IMR-90 (cell line): ENCODE results near the gene CELA1. TPM values are rescaled to one million over a fixed set of nuclear protein-coding genes. Genes with fewer than 3 reads are reported as not detected.
A peak's percentile ranks its signal among the peaks of the same experiment; 100 is the strongest.

Experiments
- ATAC-seq: fragments of 200-7000 bp; cut with Tn5 transposase; 2 replicates; pipeline ENCODE4 v1.9.1; 2020; ENCODE audit warnings: low read depth, mild to moderate bottlenecking, moderate library complexity
- BruUV-seq: library from RNA; stranded (reverse); fragments of 400-500 nt; replicated peaks from 2 replicates; lab custom pipeline; 2021; lab: Mats Ljungman, UMichigan
- CTCF ChIA-PET: fragments of 300-600 bp; formaldehyde crosslinking; extraction: SDS; loops from one replicate; lab custom pipeline; 2021; ENCODE audit warnings: antibody characterized with exemption; lab: Yijun Ruan, JAX
- POLR2A ChIA-PET: fragments of 300-600 bp; sonication (Branson Sonifier 250); formaldehyde crosslinking; loops from one replicate; lab custom pipeline; 2022; ENCODE audit warnings: antibody characterized with exemption; ENCODE audit not compliant: unreplicated experiment; lab: Charles Lee
- DNase-seq: peaks from one replicate; pipeline ENCODE4 v3.0.0; 2013
- H2AFZ ChIP-seq: replicated peaks from 2 replicates; pipeline ENCODE3; 2013; ENCODE audit warnings: low read length, mild to moderate bottlenecking; ENCODE audit not compliant: poor library complexity
- H2AK5ac ChIP-seq: 2 replicates; pipeline ENCODE4 v1.6.1; 2013; ENCODE audit warnings: low read depth, low read length, inconsistent platforms
- H2AK9ac ChIP-seq: replicated peaks from 2 replicates; pipeline ENCODE3; 2013; ENCODE audit warnings: mild to moderate bottlenecking, low read depth, low read length, moderate library complexity; ENCODE audit not compliant: poor library complexity
- H2BK120ac ChIP-seq: 2 replicates; pipeline ENCODE4 v1.6.1; 2013; ENCODE audit warnings: low read depth, low read length, inconsistent platforms
- H2BK15ac ChIP-seq: 3 replicates; pipeline ENCODE4 v1.6.1; 2013; ENCODE audit warnings: low read depth, low read length, inconsistent platforms
- H2BK20ac ChIP-seq: 2 replicates; pipeline ENCODE4 v1.6.1; 2013; ENCODE audit warnings: low read depth, mild to moderate bottlenecking, inconsistent platforms, low read length, moderate library complexity
- H2BK5ac ChIP-seq: 2 replicates; pipeline ENCODE4 v1.6.1; 2013; ENCODE audit warnings: mild to moderate bottlenecking, low read depth, low read length, inconsistent platforms; ENCODE audit not compliant: poor library complexity, severe bottlenecking
- H3K14ac ChIP-seq: replicated peaks from 2 replicates; pipeline ENCODE4 v1.6.1; 2013; ENCODE audit warnings: low read depth, low read length, inconsistent platforms
- H3K18ac ChIP-seq: 2 replicates; pipeline ENCODE4 v1.6.1; 2013; ENCODE audit warnings: low read depth, low read length, control low read depth
- H3K23ac ChIP-seq: 2 replicates; pipeline ENCODE4 v1.6.1; 2013; ENCODE audit warnings: low read depth, low read length, inconsistent platforms
- H3K27ac ChIP-seq: 2 replicates; pipeline ENCODE4 v1.5.1; 2013; ENCODE audit warnings: mild to moderate bottlenecking, control low read depth, low read length; ENCODE audit not compliant: insufficient read depth
- H3K27me3 ChIP-seq: 2 replicates; pipeline ENCODE4 v1.6.1; 2013; ENCODE audit warnings: low read length; ENCODE audit not compliant: control insufficient read depth, insufficient read depth
- H3K36me3 ChIP-seq: 2 replicates; pipeline ENCODE4 v1.6.1; 2013; ENCODE audit warnings: low read length, mixed read lengths; ENCODE audit not compliant: control insufficient read depth, insufficient read depth
- H3K4ac ChIP-seq: 2 replicates; pipeline ENCODE4 v1.6.1; 2013; ENCODE audit warnings: low read depth, low read length, inconsistent platforms
- H3K4me1 ChIP-seq: 2 replicates; pipeline ENCODE4 v1.6.1; 2013; ENCODE audit warnings: low read length, mixed read lengths; ENCODE audit not compliant: control insufficient read depth, insufficient read depth
- H3K4me2 ChIP-seq: 2 replicates; pipeline ENCODE4 v1.6.1; 2013; ENCODE audit warnings: low read depth, mild to moderate bottlenecking, control low read depth, low read length, moderate library complexity
- H3K4me3 ChIP-seq: 2 replicates; pipeline ENCODE4 v1.5.1; 2013; ENCODE audit warnings: low read depth, mild to moderate bottlenecking, control low read depth, low read length, moderate library complexity; ENCODE audit not compliant: insufficient read depth
- H3K56ac ChIP-seq: 2 replicates; pipeline ENCODE4 v1.6.1; 2013; ENCODE audit warnings: low read length, inconsistent platforms; ENCODE audit not compliant: insufficient read depth; ENCODE audit errors: extremely low read depth
- H3K79me1 ChIP-seq, 2 experiments: 2 replicates each; pipeline ENCODE4 v1.6.1; 2013; ENCODE audit warnings: low read length in 2 of 2, inconsistent platforms in 1 of 2, low read depth in 1 of 2
- H3K9ac ChIP-seq: 2 replicates; pipeline ENCODE4 v1.6.1; 2013; ENCODE audit warnings: low read depth, low read length, control low read depth
- H3K9me1 ChIP-seq: 2 replicates; pipeline ENCODE4 v1.6.1; 2013; ENCODE audit warnings: low read length, inconsistent platforms; ENCODE audit not compliant: insufficient read depth
- H3K9me3 ChIP-seq: 2 replicates; pipeline ENCODE4 v1.6.1; 2013; ENCODE audit warnings: low read length; ENCODE audit not compliant: control insufficient read depth, insufficient read depth
- H4K20me1 ChIP-seq: 2 replicates; pipeline ENCODE4 v1.6.1; 2013; ENCODE audit warnings: low read length, inconsistent platforms; ENCODE audit not compliant: insufficient read depth
- H4K5ac ChIP-seq: 2 replicates; pipeline ENCODE4 v1.6.1; 2013; ENCODE audit warnings: mild to moderate bottlenecking, low read depth, low read length, control low read depth
- H4K8ac ChIP-seq, 2 experiments: 2 replicates each; pipeline ENCODE4 v1.6.1; 2013; ENCODE audit warnings: low read depth in 2 of 2, low read length in 2 of 2, control low read depth in 1 of 2, inconsistent platforms in 1 of 2
- H4K91ac ChIP-seq: 2 replicates; pipeline ENCODE4 v1.6.1; 2013; ENCODE audit warnings: low read depth, low read length, inconsistent platforms; ENCODE audit not compliant: insufficient read depth
- BHLHE40 ChIP-seq: fragments of 150-350 bp; IDR thresholded peaks from 2 replicates; pipeline ENCODE4 v1.6.1; 2016; ENCODE audit warnings: mild to moderate bottlenecking, low read depth, low read length
- CHD1 ChIP-seq: IDR thresholded peaks from 2 replicates; pipeline ENCODE4 v1.6.1; 2012; ENCODE audit warnings: low read depth, low read length, improper control_type of control experiment
- FOS ChIP-seq: fragments of 150-350 bp; IDR thresholded peaks from 2 replicates; pipeline ENCODE4 v1.6.1; 2016; ENCODE audit warnings: low read depth, low read length
- MAFK ChIP-seq: IDR thresholded peaks from 2 replicates; pipeline ENCODE4 v1.6.1; 2012; ENCODE audit warnings: low read depth, low read length, improper control_type of control experiment
- MAZ ChIP-seq: IDR thresholded peaks from 2 replicates; pipeline ENCODE4 v1.6.1; 2012; ENCODE audit warnings: low read depth, mild to moderate bottlenecking, low read length, improper control_type of control experiment, moderate library complexity, borderline replicate concordance
- MXI1 ChIP-seq: IDR thresholded peaks from 2 replicates; pipeline ENCODE4 v1.6.1; 2012; ENCODE audit warnings: low read depth, mild to moderate bottlenecking, low read length, moderate library complexity, borderline replicate concordance
- POLR2A ChIP-seq: IDR thresholded peaks from 2 replicates; pipeline ENCODE4 v1.6.1; 2012; ENCODE audit warnings: mild to moderate bottlenecking, low read depth, low read length
- RCOR1 ChIP-seq: IDR thresholded peaks from 2 replicates; pipeline ENCODE4 v1.6.1; 2012; ENCODE audit warnings: mild to moderate bottlenecking, low read length, improper control_type of control experiment; ENCODE audit not compliant: insufficient replicate concordance
- SMC3 ChIP-seq: fragments of 150-350 bp; IDR thresholded peaks from 2 replicates; pipeline ENCODE4 v1.6.1; 2016; ENCODE audit warnings: low read depth, mild to moderate bottlenecking, antibody characterized with exemption, low read length, moderate library complexity
- WGBS, 2 experiments: methylation state at CpG; one replicate each; pipeline versions ENCODE4 v1.1.5 to v1.1.7; 2013; ENCODE audit warnings: missing lambda C conversion rate in 2 of 2; ENCODE audit not compliant: insufficient read length in 1 of 2; ENCODE audit errors: extremely low coverage in 2 of 2; 5-methylcytosine and 5-hydroxymethylcytosine counted together
- dilution Hi-C: fragments of 300-500 bp; cut with HindIII; formaldehyde crosslinking; loops from one replicate; pipeline ENCODE4 v1.14.3; 2018; ENCODE audit warnings: low sequenced_read_pairs; ENCODE audit not compliant: unreplicated experiment
- in situ Hi-C: fragments of 300-500 bp; cut with MboI; formaldehyde crosslinking; loops from 3 replicates; pipeline ENCODE4 v1.14.3; 2019; ENCODE audit warnings: low sequenced_read_pairs, inconsistent platforms, mixed read lengths
- intact Hi-C: fragments of 100-400 bp; cut with micrococcal nuclease; formaldehyde crosslinking; loops from 2 replicates; pipeline ENCODE4 v1.10.0; 2022
- polyA plus RNA-seq, 3 experiments: library from polyadenylated mRNA; depleted of rRNA; stranded (reverse); fragments of >200 nt; gene quantifications; 2 replicates each; pipeline ENCODE4 v1.2.3, GENCODE V29; 2012; ENCODE audit warnings: low replicate concordance in 1 of 3
- total RNA-seq: library from RNA; depleted of rRNA; stranded (reverse); fragments of >200 nt; gene quantifications from 2 replicates; pipeline ENCODE4 v1.2.3, GENCODE V29; 2012
- TF ChIP-seq, protein P1 (sequence below): fragments of 150-350 bp; IDR thresholded peaks from 2 replicates; pipeline ENCODE4 v1.6.1; 2017; ENCODE audit warnings: mild to moderate bottlenecking, antibody characterized with exemption, low read length, low read depth
- TF ChIP-seq, protein P2 (sequence below): conservative IDR thresholded peaks from 2 replicates; pipeline ENCODE4 v1.5.1; 2012; ENCODE audit warnings: mild to moderate bottlenecking, low read depth, low read length, improper control_type of control experiment

CELA1 gene
- total and polyA plus RNA-seq, 2 of the 4 experiments (the other 2 are of a cell fraction), result not detected

DNA sequence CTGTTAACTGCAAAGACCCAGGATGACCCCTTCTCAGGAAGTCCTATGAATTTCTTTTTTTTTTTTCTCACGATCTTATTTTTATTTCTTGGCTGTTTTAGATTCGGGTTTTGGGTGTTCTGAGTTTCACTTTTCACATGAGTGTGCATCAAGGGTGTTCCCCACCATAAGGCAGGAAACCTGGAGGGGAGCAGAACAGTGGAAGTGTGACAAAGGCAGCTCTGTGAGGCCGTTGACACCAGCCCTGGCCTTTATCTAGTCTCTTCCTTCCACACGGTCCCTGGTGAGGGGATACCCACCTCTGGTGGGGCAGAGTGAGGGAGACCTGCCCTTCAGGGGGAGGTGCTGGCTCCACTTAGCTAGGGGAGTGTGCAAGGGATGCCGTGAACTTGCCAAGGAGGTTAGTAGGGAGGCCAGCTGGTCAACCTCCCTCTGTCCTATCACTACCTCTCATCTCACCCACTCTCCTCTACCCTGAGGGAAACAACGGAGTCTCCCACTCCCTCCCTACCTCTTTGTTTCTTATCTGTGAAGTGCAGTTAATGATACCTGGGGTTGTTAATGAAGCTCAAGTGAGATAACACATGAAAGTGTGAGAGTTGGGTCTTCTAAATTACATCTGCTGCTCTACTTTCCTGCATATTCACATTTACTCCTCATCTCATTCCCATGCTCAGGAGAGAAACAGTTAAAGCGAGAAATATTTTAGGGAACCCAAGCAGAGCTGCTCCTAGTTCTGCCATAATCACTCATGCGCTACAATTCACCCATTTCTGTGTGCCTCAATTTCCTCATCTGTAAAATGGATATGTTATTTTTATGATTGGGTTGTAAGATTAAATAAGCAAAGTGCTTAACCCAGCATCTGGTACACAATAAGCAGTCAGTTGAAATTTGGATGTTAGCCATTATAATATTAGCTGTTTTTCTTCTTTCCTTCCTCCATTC is 49.1 kb upstream of the CELA1 start (continued):
- TF ChIP-seq MAZ (no peak), SMC3 (no peak)

DNA sequence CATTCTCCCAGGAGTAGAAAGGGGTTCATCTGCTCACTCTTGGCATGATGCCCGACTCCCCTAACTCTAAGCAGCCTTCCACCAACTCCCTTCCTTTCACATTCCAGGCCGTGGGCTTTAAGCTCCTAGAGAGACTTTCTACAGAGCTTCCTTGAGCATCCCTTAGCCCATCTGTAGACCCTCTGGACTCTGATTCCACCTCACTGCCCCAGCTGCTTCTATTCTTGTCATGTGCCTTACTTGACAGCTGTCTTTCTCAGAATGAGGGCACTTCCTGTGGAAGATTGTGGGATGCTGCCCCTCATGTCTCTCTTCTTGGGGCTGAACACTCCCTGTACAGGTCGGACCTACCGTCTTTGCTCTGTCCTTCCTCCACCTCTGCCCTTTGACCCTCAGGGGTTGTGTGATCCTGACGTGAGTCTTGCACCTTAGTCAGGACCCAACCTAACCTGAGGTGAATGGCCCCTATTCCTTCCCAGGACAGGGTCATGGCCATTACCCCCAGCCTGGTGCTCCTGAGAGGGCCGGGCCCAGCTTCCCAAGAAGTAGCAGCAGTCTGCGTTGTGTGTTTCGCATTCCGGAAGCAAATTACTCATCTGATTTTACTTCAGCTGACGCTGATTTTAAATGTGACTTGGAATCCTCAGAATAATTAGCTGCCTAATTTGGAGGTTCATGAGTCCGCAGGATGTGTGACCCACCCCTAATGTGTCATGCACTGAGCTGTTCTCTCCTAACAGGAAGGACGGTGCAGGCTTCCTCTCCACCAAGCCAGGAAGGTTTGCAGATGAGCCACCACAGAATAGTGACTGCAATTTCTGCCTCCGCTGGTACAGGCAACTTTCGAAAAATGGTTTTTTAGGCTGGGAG is 47.4 kb upstream of the CELA1 start:
- H3K14ac ChIP-seq, result peak overlapping the region; percentile 95
- BruUV-seq, result no TSS peak
- peak; percentile 72 for ATAC-seq
- H3K4me1 ChIP-seq, result peaks cover 18% of the 10 kb centered on the region
- H2AFZ ChIP-seq, result peak overlapping the region; percentile 67
- peaks cover 0 to 19% of the 10 kb centered on the region in 2 experiments; a peak in 2 of 4 replicates for H3K79me1 ChIP-seq
- ChIA-PET POLR2A (no interaction called here), CTCF (no interaction called here)
- no peaks in the 10 kb centered on the region for H3K27me3 ChIP-seq
- peak overlapping the region; percentile 96 for H2BK20ac ChIP-seq
- H4K8ac ChIP-seq, result peak overlapping the region; percentile 95 to 98
- H3K9ac ChIP-seq, result peak overlapping the region; percentile 29; the same call in 1 of the 2 replicates
- no peaks in the 10 kb centered on the region for H3K9me3 ChIP-seq
- H3K18ac ChIP-seq, result peak overlapping the region; percentile 62
- H4K20me1 ChIP-seq, result no peaks in the 10 kb centered on the region
- H2AK9ac ChIP-seq, result peak overlapping the region; percentile 66
- peaks cover 24% of the 10 kb centered on the region for H3K9me1 ChIP-seq
- H2BK15ac ChIP-seq, result peak overlapping the region; percentile 96
- peak overlapping the region; percentile 73 for H3K27ac ChIP-seq
- DNase-seq, result peak; percentile 96
- intact Hi-C loops (no loop called here), dilution Hi-C loops (no loop called here), in situ Hi-C loops (no loop called here)
- peak overlapping the region; percentile 99 for H3K4ac ChIP-seq
- peak overlapping the region; percentile 93 for H3K23ac ChIP-seq
- peak overlapping the region; percentile 21; the same call in 1 of the 2 replicates for H3K4me2 ChIP-seq
- peak overlapping the region; percentile 87 for H2BK5ac ChIP-seq
- peak overlapping the region; percentile 97 for H4K91ac ChIP-seq
- no peaks in the 10 kb centered on the region for H3K36me3 ChIP-seq
- WGBS, 2 experiments, result 73% methylated on average over 2 of the region's 14 CpGs; no CpG with 5 or more reads in 1 of the 2 experiments
- H3K4me3 ChIP-seq, result no peak overlapping the region
- H3K56ac ChIP-seq, result peak overlapping the region; percentile 48
- H4K5ac ChIP-seq, result peak overlapping the region; percentile 86
- peak overlapping the region; percentile 99 for H2AK5ac ChIP-seq
- peak overlapping the region; percentile 98 for H2BK120ac ChIP-seq
- TF ChIP-seq, protein P1, sequence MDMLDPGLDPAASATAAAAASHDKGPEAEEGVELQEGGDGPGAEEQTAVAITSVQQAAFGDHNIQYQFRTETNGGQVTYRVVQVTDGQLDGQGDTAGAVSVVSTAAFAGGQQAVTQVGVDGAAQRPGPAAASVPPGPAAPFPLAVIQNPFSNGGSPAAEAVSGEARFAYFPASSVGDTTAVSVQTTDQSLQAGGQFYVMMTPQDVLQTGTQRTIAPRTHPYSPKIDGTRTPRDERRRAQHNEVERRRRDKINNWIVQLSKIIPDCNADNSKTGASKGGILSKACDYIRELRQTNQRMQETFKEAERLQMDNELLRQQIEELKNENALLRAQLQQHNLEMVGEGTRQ, result no peak
- TF ChIP-seq MAZ (no peak), RCOR1 (no peak), BHLHE40 (peak; percentile 62), POLR2A (no peak), MAFK (no peak; the same call in 1 of the 2 replicates), FOS (peak; percentile 30), CHD1 (no peak), MXI1 (no peak)
- TF ChIP-seq, protein P2, sequence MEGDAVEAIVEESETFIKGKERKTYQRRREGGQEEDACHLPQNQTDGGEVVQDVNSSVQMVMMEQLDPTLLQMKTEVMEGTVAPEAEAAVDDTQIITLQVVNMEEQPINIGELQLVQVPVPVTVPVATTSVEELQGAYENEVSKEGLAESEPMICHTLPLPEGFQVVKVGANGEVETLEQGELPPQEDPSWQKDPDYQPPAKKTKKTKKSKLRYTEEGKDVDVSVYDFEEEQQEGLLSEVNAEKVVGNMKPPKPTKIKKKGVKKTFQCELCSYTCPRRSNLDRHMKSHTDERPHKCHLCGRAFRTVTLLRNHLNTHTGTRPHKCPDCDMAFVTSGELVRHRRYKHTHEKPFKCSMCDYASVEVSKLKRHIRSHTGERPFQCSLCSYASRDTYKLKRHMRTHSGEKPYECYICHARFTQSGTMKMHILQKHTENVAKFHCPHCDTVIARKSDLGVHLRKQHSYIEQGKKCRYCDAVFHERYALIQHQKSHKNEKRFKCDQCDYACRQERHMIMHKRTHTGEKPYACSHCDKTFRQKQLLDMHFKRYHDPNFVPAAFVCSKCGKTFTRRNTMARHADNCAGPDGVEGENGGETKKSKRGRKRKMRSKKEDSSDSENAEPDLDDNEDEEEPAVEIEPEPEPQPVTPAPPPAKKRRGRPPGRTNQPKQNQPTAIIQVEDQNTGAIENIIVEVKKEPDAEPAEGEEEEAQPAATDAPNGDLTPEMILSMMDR, result no peak
